Sigmoid colon (tissue), 4 donors: ENCODE data around the gene AQR.

Experiments used
- EP300 ChIP-seq, 4 donors: sonication (generic); formaldehyde crosslinking; IDR thresholded peaks; one replicate each; pipeline ENCODE4 v1.6.1; 2017; ENCODE audit warnings: antibody characterized with exemption in 4 of 4
- POLR2A ChIP-seq, 2 donors: fragments of 450-650 bp; IDR thresholded peaks; one replicate each; pipeline ENCODE4 v1.6.1; 2016; ENCODE audit warnings: antibody characterized with exemption in 2 of 2, mild to moderate bottlenecking in 2 of 2, moderate library complexity in 2 of 2
- POLR2AphosphoS5 ChIP-seq, 4 donors: sonication (generic); formaldehyde crosslinking; IDR thresholded peaks; one replicate each; pipeline ENCODE4 v1.6.1; 2017; ENCODE audit warnings: antibody characterized with exemption in 4 of 4
- TF ChIP-seq, protein P1 (sequence below), 4 experiments: fragments of 450-650 bp in 3 of 4; fragments of 200-600 bp in 1 of 4; IDR thresholded peaks; one replicate each; pipeline ENCODE4 v1.5.1; 2016 to 2019; ENCODE audit warnings: antibody characterized with exemption in 4 of 4, mild to moderate bottlenecking in 3 of 4, moderate library complexity in 2 of 4

DNA sequence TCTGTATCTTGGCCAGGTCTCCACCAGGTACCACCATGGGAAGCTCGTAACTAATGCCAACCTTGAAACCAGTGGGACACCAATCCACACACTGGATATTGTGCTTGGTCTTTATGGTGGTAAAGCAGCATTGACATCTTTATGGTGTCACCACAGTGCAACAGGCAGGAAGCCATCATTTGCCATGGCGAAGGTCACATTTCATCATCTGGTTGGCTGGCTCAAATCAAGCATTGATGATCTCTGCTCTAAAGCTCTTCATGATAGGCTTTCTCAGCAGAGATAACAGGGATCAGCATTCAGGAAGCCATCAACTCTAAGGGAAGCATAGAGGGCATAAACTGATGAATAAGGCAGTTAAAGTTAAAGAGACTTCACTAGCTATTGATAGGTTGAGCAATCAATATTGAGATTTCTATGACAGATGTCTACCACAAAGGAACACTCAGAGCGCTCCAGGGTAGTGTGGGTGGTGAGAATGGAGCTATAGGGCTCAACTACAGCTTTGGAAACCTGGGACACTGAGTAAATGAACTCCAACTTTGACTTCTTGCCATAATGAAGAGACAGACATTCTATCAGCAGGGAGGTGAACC, 120.1 kb downstream of the AQR start:
- TF ChIP-seq, protein P1, sequence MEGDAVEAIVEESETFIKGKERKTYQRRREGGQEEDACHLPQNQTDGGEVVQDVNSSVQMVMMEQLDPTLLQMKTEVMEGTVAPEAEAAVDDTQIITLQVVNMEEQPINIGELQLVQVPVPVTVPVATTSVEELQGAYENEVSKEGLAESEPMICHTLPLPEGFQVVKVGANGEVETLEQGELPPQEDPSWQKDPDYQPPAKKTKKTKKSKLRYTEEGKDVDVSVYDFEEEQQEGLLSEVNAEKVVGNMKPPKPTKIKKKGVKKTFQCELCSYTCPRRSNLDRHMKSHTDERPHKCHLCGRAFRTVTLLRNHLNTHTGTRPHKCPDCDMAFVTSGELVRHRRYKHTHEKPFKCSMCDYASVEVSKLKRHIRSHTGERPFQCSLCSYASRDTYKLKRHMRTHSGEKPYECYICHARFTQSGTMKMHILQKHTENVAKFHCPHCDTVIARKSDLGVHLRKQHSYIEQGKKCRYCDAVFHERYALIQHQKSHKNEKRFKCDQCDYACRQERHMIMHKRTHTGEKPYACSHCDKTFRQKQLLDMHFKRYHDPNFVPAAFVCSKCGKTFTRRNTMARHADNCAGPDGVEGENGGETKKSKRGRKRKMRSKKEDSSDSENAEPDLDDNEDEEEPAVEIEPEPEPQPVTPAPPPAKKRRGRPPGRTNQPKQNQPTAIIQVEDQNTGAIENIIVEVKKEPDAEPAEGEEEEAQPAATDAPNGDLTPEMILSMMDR (IDR thresholded peaks at IDR 0.05): no peak
- TF ChIP-seq POLR2AphosphoS5 (IDR thresholded peaks at IDR 0.05): no peak
- TF ChIP-seq EP300 (IDR thresholded peaks at IDR 0.05): no peak
- no peak for TF ChIP-seq POLR2A (IDR thresholded peaks at IDR 0.05)
